ENCODE results near the gene CDT1. TPM values are rescaled to one million over a fixed set of nuclear protein-coding genes. Genes with fewer than 3 reads are reported as not detected.
"Not testable (repeated sequence)": the region's sequence is repeated elsewhere in the genome, so short reads cannot be mapped to it uniquely, and the experiment has no call there.

Gene CDT1
- total RNA-seq, 1 donor from 2014 or later = 9.4 TPM

DNA sequence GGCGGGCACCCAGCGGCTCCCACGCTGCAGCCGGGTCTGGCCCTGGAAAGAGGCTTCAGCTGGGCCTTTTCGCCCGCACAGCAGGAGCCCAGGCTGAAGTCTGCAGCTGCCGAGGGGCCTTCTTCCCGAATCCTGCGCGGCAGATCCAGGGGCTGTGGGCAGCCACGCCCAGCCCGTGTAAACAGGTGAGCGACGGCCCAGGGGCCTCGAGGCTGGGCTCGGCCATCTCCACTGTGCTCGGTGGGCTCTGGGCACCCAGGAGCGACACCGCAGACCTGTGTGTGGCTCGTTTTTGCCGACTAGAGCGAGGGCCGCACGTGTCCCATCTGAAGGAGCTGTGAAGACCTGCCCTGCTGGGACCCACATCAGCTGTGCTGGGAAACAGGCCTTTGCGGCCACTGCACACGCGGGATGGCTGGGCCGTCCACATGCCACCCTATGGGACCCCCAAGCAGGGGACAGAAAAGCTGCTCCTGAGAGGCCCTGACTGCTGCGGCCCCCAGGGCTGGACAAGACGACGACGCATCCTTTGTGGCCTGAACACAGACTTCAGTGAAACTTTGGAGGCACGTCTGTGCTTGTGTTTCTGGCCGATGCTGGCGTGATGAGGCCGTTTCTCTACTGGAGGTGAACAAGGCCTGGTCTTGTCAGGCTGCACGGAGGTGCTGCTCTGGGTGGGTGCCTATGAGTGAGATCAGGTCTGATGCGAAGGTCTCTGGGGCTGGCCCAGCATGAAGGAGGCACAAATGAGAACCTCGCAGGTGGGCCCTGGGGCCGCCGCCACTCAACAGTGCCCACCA is 13.3 kb downstream of the CDT1 start:
- DNase-seq (ENCODE audit: low read depth, low spot score) = no peak

DNA sequence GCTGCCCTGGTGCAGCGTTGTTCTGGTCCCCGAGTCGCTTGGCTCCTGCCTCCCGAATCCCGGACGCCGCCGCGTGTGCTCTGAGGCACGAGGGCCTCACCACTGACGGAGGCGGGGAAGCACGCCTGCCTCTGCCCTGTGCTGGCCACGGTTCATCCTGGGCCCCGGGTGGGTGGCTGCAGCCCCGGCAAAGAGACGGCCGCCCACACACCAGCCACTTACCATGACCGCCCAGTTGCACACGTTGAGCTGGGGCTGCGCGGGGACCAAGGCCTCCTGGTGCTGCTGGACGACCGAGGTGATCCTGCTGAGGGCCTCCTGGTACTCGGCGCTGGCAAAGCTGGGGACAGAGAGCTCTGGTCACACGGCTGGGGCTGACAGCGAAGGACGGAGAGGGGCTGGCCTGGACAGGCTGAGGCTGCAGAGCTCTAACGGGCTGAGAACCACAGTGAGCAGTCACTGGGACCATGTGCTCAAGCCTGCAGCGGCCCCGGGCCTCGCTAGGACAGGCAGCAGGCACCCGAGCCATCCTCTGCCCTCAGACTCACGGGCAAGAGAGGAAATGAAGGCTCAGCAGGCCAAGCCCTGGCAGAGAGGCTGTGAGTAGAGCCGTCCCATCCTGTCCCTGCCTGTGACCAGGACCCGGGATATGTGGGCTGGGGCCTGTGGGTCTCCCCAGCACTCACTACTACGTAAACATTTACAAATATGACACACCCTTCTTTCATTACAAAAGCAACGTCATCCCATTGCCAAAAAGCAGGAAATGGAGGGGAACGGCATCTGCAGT is 14.4 kb downstream of the CDT1 start:
- DNase-seq (ENCODE audit: low read depth, low spot score) = no peak

DNA sequence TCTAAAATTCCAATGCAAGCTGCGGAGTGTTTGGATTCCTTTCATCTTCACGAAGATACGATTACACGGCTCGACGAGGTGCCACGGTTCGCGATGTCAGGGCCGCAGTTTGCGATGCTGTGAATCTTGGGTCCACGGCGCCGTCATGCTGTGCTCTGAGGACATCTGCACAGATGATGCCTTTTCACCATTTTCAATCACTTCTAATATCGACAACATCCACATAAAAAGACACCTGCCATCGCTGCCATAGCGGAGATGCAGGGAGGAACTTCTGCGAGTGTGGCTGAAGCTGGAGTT is 14.9 kb downstream of the CDT1 start:
- no peak for DNase-seq (ENCODE audit: low read depth, low spot score)

DNA sequence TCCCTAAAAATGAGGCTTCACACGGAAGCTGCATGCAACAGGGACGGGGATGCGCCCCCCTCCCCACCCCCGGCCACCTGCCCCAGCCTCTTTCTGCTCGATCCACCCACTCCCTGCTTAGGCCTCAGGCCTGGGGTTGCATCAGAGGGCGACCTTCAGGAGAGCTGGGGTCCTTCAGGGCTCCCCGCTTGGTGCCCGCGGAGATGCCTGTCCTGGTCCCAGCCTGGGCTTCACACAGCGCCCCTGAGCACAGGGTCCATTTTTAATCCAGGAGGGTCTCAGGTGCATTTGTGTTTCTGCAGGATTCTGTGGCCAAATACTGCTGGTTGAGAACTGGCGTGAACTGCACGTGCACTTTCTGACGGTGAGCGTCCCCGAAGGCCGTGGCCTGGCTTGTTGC is 15.5 kb downstream of the CDT1 start:
- no peak for DNase-seq (ENCODE audit: low read depth, low spot score)

DNA sequence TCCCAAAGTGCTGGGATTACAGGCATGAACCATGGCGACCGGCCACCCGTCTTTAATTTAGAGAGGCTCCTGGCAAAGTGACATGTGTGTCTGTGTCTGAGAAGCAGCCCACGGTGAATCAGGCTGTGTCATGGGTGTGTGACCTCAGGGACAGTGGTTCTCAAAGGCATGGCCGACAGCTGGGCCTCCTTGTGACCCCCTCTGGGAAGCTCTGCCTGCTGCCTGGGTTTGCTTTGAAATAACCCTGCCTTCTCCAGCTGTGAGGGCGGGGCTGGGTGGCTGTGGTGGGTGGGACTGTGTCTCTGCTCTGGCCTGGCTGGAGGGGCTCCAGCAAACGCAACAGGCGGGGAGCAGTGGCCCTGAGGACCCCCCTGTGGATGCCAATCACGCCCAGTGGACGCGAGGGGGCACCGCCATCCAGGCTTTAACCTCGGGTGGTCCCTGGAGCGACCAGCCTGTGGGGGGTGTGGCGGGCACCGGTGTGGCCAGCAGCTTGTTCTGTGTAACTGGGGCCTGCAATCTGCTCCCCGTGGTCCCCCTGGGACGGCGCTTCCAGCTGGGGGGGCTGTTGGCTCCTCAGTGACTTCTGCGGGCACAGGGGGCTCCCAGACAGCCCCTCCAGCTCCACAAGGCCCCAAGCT is 16.9 kb downstream of the CDT1 start:
- DNase-seq (ENCODE audit: low read depth, low spot score) = no peak

DNA sequence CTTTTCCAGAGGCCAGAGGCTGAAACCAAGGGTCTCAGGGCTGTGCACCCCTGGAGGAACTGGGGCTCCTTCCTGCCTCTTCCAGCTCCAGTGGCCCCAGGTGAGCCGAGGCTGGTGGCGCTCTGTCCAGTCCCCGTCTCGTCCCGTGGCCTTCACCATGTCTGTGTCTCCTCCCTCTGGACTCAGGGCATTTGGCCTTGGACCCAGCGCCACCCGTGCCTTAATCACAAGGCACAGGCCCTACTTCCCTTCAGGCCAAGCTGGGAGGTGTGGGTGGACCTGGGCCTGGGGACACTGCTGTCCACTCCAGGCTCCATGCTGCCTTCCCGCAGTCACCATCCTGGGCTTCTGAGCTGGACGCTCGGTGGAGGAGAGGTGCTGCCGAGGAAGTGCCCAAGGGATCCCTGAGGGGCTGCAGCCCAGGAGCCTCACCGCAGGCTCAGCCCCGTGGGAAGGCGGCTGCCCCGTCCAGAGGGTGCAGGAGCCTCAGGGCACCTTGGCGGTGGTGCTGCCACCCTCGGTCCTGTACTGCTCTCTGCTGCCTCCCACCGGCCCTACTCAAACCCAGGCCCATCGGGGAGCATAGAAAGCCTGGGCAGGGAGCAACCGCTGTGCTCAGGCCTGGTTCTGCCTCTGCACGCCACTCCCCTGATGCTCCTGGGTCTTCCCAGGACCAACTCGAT is 17.7 kb downstream of the CDT1 start:
- no peak for DNase-seq (ENCODE audit: low read depth, low spot score)

DNA sequence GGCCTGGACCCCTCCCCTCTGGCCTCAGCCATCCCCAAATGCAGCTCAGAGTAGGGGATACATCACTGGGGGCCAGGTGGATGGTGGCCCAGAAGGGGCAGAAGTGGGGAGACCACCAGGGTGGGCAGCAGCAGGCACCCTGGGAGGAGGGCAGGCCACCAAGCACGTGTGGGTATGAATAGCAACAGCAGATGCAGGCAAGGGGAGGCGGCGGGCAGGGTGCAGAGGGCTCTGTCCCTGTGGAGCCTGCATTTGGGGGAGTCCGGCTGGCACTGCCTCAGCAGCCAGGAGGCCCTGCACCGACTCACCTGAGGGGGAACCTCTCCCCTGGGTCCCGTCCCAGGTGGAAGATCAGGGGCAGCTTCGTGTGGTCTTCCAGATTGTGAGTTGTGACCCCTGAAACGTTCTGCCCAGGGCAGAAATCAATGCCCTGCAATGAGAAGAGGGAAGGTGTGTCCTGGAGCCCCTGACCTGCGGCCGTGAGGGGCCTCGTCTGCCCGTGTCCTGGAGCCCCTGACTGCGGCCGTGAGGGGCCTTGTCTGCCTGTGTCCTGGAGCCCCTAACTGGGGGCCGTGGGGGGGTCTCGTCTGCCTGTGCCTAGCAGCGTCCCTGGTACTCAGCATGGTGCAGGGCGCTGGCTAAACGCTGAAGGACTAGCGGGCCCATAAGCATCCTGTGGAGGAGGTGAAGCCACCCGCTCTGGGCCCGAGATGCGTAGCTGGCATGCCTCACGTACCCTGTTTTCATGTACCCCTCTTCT is 18.9 kb downstream of the CDT1 start:
- no peak for DNase-seq (ENCODE audit: low read depth, low spot score)

DNA sequence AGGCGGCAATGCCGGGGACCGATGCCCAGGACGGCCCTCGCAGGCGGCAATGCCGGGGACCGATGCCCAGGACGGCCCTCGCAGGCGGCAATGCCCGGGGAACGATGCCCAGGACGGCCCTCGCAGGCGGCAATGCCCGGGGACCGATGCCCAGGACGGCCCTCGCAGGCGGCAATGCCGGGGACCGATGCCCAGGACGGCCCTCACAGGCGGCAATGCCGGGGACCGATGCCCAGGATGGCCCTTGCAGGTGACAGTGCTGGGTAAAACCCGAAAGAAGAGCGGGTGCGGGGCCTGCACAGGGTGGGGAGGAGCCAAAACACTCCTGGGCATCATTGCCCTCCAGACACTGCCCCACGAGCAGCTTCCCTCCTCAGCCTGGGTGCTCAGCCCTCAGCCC is 20.1 kb downstream of the CDT1 start:
- DNase-seq (ENCODE audit: low read depth, low spot score) = not testable (repeated sequence)

DNA sequence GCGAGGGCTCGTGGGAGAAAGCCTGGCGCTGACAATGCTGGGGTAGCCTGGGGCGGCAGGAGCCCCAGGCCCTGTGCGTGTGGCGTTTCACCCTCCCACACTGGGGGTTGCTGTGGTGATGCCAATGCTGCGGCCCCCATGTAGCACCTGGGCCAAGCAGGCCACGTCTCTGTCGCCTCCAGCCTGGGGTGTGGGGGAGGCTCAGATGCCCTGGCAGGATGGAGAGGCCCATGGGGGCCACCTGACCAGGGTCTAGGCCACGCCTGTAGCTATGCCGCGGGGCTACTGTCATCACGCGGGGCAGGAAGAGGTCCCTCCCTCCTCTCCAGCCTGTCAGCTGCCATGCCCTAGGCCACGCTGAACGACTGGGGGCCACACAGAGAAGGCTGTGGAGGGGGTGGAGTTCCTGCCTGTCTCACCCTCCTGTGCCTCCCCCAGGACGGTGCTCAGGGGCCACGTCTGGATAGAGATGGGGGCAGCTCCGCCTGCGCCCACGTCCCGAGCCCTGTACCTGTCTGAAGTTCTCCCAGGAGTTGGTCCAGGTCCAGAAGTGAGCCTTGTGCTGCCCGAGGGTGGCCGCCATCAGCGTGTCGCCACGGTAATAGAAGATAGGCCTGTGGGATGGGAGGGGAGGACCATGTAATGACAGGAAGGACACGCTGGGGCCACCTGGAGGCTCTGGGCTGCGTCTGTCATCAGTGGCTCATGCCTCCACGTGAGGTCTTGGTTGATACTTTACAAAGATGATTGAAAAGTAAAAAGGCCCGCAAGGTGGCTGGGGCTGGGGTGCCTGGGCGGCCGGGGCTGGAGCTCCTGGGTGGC is 20.9 kb downstream of the CDT1 start:
- no peak for DNase-seq (ENCODE audit: low read depth, low spot score)

DNA sequence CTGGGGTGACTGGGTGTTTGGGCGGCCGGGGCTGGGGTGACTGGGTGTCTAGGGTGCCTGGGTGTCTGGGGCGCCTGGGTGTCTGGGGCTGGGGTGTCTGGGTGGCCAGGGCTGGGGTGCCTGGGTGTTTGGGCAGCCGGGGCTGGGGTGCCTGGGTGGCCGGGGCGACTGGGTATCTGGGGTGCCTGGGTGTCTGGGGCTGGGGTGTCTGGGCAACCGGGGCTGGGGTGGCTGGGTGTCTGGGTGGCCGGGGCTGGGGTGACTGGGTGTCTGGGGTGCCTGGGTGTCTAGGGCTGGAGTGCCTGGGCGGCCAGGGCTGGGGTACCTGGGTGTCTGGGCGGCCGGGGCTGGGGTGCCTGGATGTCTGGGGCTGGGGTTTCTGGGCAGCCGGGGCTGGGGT is 21.6 kb downstream of the CDT1 start:
- DNase-seq (ENCODE audit: low read depth, low spot score) = no peak

DNA sequence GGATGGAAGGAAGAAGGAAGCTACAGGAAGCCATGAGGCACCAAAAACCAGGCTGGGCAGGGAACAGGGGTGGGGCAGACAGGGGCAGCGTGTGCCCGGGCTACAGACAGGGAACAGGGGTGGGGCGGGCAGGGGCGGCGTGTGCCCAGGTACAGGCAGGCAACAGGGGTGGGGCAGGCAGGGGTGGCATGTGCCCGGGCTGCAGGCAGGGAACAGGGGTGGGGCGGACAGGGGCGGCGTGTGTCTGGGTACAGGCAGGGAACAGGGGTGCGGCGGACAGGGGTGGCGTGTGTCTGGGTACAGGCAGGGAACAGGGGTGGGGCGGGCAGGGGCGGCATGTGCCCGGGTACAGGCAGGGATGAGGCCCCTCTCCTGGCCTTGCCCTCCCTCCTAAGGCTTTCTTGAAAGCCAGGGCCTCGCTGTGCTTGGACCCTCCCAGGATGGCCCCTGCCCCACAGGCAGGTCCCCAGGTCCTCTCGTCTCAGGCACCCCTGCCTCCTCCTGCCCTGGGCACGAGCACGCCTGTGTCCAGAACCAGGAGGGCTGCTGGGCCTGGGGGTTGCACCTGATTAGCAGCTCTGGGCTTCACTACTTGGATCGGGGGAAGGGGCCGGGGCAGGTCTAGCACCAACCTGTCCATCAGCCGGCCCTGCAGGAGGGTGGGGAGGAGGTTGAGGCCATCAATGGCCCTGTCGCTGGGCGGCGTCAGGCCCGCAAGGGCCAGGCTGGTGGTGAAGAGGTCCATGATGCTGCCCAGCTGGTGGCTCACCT is 22.7 kb downstream of the CDT1 start:
- DNase-seq (ENCODE audit: low read depth, low spot score) = no peak

DNA sequence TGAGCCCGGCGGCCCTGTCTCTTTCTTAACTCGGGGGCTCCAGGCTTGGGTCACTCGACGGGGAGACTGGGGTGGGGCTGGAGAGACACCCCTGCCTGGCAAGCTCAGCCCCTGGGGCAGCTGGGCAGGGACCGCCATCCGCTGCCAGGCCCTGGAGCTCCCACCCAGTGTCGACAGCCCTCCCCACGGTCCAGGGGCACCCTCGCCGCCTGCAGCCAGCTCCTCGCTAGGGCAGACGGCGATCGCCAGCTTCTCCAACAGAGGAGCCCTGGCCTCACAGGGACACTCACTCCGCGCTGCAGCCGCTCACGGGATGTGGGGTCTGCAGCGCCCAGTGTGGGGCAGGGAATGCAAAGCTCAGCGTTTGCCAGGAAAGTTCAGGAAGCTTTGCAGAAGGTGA is 24.1 kb downstream of the CDT1 start:
- no peak for DNase-seq (ENCODE audit: low read depth, low spot score)

DNA sequence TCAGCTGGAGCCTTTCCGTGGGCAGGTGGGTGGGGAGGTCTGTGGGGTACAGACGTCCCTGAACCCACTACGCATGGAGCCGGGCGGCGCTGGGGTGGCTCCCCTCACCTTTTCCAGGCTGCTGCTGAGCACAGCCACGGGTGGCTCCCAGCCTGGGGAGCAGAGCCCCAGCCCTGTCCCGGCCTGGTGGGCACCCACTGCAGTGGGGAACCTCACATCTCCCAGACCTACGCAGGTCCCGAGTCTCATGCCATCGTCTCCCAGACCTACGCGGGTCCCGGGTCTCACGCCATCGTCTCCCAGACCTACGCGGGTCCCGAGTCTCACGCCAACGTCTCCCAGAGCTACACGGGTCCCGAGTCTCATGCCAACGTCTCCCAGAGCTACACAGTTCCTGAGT is 25.1 kb downstream of the CDT1 start:
- DNase-seq (ENCODE audit: low read depth, low spot score) = no peak

DNA sequence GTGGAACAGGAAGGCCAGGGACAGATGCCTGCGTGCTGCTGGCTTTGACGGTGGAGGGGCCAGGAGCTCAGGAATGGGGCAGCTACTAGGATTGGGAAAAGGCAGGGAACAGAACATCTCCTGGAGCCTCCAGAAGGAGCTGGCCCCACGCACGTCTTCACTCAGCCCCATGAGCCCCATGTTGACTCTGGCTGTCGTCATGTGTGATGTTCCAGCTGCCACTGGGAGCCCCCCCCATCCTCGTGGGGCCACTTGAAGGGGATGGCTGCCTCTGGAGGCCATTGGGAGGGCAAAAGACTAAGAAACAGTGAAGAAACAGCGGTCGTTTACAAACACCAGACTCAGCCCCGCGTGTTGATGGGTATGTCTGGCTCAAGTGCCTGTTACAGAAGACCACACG is 26.7 kb downstream of the CDT1 start:
- no peak for DNase-seq (ENCODE audit: low read depth, low spot score)

DNA sequence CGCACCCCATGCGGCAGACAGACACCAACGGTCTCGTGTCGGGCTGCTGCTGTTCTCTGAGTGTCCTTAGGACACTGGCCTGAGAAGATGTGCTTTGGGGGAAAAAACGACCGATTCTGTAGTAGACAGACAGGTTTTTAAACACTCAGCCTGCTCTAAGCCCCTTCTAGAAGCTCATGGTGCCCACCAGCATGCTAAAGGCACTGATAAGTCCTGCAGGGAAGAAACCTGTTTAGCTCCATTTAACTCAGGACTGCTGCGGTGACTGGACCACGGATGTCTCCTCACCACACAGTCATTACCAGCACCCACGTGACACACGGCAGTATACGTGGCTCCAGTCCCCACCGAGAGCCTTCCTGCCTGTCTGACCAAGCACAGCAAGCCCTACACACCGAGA is 27.2 kb downstream of the CDT1 start:
- no peak for DNase-seq (ENCODE audit: low read depth, low spot score)

DNA sequence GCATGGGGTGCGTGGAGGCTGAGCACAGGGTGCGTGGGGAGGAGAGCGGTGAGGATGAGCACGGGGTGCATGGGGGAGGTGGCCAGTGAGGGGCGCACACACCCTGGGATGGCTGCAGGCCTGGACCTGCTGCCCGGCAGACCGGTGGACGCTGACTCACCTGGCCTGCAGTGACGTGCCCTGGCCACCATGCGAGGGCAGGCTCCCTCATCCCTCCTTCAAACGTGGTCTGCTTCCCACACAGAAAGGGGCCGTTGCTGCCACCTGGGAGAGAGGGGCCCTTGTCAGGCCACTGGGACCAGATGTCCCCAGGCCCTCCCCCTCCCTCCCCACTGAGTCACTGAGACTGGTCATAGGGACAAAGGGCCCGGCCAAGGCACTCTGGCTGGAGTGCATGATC is 28.2 kb downstream of the CDT1 start:
- DNase-seq (ENCODE audit: low read depth, low spot score) = no peak

DNA sequence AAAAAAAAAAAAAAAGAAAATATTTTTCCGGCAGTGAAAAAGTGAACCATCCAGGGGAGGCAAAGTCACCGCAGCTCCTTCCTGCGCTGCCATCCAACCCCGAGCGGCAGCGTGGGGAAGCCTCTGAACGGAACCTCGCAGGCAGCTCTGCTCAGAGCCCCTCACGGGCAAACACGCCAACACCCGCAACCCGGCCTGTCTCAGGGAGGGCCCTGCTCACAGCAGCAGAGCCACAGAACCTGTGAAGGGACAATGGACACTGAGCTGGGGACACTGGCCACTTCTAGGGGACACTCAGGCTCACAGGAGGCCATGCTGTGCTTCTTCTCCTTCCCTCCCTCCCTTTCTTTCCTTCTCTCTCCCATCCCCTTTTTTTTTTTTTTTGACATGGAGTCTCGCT is 29.5 kb downstream of the CDT1 start:
- no peak for DNase-seq (ENCODE audit: low read depth, low spot score)

DNA sequence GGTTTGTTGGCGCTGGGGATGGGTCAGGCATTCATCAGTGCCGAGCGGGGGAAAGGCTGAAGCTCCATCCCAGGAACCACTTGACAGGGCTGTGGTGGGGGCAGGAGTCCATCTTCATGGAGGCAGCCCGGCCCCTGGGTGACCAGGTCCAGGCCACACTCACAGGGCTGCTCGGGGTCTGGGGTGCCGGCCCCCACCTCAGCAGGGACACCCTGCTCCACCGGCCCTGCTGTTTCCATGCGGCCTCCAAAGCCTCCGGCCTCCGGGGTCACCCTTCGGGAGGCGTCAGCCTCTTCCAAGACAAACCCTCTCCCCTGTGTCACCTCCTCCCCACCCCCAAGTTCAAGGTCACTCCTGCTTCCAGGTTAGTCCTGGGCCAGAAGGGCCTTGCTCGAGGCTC is 31.1 kb downstream of the CDT1 start:
- DNase-seq (ENCODE audit: low read depth, low spot score) = no peak

DNA sequence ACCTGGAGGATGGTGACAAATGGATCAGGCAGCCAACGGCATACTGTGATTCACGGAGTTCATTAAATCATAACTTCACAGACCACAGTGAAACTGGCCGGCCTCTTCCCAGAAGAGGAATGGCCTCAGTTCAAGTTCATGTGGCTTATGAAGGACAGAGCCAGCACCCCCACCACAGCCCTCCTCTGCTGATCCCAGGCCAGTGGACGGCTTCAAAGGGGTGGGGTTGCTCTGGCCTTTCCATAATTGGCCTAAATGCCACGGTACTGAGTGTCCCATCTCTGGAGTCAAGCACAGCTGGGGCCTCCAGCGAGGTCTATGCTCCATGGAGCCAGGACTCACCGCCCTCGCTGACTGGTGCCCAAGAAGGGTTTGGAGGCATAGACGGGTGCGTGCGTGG is 31.8 kb downstream of the CDT1 start:
- no peak for DNase-seq (ENCODE audit: low read depth, low spot score)

DNA sequence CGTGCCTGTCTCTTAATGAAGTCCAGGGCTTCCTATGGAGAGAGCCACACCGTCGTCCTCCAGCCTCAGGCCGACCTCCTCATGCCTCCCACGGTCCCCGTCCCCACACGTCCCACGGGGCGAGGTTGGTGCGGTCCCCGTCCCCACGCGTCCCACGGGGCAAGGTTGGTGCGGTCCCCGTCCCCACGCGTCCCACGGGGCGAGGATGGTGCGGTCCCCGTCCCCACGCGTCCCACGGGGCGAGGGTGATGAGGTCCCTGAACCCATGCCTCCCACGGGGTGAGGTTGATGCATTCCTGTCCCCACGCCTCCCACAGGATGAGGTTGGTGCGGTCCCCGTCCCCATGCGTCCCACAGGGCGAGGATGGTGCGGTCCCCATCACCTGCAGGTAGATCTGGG is 32.2 kb downstream of the CDT1 start:
- DNase-seq (ENCODE audit: low read depth, low spot score) = no peak
